ENCODE data around the gene RASD2.

RASD2 gene

GRCh38 chr22:35582861-35583670 is 42.4 kb downstream of the RASD2 start:
- peak; percentile 80 for DNase-seq (ENCODE audit: low spot score)

GRCh38 chr22:35586771-35587170 is 46.1 kb downstream of the RASD2 start:
- DNase-seq (ENCODE audit: low spot score): no peak

- no peak for DNase-seq (ENCODE audit: low spot score)
Observed at GRCh38 chr22:35587447-35587870, 46.8 kb downstream of the RASD2 start.

- DNase-seq (ENCODE audit: low spot score): no peak
Observed at GRCh38 chr22:35587896-35588295, 47.3 kb downstream of the RASD2 start.

- DNase-seq (ENCODE audit: low spot score): no peak
Observed at GRCh38 chr22:35589071-35589755, 48.6 kb downstream of the RASD2 start.

GRCh38 chr22:35589756-35590093 is 49.1 kb downstream of the RASD2 start:
- DNase-seq (ENCODE audit: low spot score): no peak

- no peak for DNase-seq (ENCODE audit: low spot score)
Observed at GRCh38 chr22:35590634-35591295, 50.1 kb downstream of the RASD2 start.

GRCh38 chr22:35591714-35592417 is 51.2 kb downstream of the RASD2 start:
- DNase-seq (ENCODE audit: low spot score): no peak

- no peak for DNase-seq (ENCODE audit: low spot score)
Observed at GRCh38 chr22:35592418-35592967, 51.9 kb downstream of the RASD2 start.

- DNase-seq (ENCODE audit: low spot score): no peak
Observed at GRCh38 chr22:35593071-35593890, 52.6 kb downstream of the RASD2 start.

GRCh38 chr22:35593891-35594470 is 53.4 kb downstream of the RASD2 start:
- DNase-seq (ENCODE audit: low spot score): no peak

- DNase-seq (ENCODE audit: low spot score): no peak
Observed at GRCh38 chr22:35594686-35595085, 54.1 kb downstream of the RASD2 start.

GRCh38 chr22:35596821-35597220 is 56.2 kb downstream of the RASD2 start:
- DNase-seq (ENCODE audit: low spot score): no peak

GRCh38 chr22:35597692-35598395 is 57.2 kb downstream of the RASD2 start:
- DNase-seq (ENCODE audit: low spot score): no peak

GRCh38 chr22:35598396-35598710 is 57.7 kb downstream of the RASD2 start:
- no peak for DNase-seq (ENCODE audit: low spot score)

GRCh38 chr22:35599364-35599763 is 58.7 kb downstream of the RASD2 start:
- no peak for DNase-seq (ENCODE audit: low spot score)

GRCh38 chr22:35600476-35600875 is 59.8 kb downstream of the RASD2 start:
- no peak for DNase-seq (ENCODE audit: low spot score)

GRCh38 chr22:35601013-35601580 is 60.5 kb downstream of the RASD2 start:
- no peak for DNase-seq (ENCODE audit: low spot score)

- DNase-seq (ENCODE audit: low spot score): no peak
Observed at GRCh38 chr22:35601743-35602615, 61.3 kb downstream of the RASD2 start.
